HepG2 (cell line): ENCODE measurements around the gene OR2AT4.

Source experiments
- HDAC2 ChIP-seq: sonication (generic); formaldehyde crosslinking; IDR thresholded peaks from 2 replicates; pipeline ENCODE4 v1.4.0; 2020; ENCODE audit warnings: missing genetic modification reagents
- KLF16 ChIP-seq, 2 experiments: sonication (generic) in 1 of 2; formaldehyde crosslinking in 1 of 2; IDR thresholded peaks; 2 replicates each; pipeline versions ENCODE4 v1.6.1 to v1.8.0; 2016 to 2023; ENCODE audit warnings: missing genetic modification reagents in 2 of 2, missing compliant biosample characterization in 1 of 2
- REL ChIP-seq: sonication (generic); formaldehyde crosslinking; conservative IDR thresholded peaks from 2 replicates; pipeline ENCODE4 v1.8.0; 2022; ENCODE audit warnings: mild to moderate bottlenecking, missing genetic modification reagents, moderate library complexity
- ZGPAT ChIP-seq: IDR thresholded peaks from 2 replicates; pipeline ENCODE4 v1.6.1; 2016; ENCODE audit warnings: mild to moderate bottlenecking
- ZNF496 ChIP-seq: sonication (generic); formaldehyde crosslinking; IDR thresholded peaks from 2 replicates; pipeline ENCODE4 v1.8.1; 2023; ENCODE audit warnings: mild to moderate bottlenecking, moderate library complexity, missing genetic modification reagents; ENCODE audit not compliant: insufficient replicate concordance

- TF ChIP-seq ZGPAT (CRISPR knock-in tag) (no peak), REL (CRISPR knock-in tag) (no peak), HDAC2 (CRISPR knock-in tag) (no peak), ZNF496 (CRISPR knock-in tag) (no peak), KLF16 (CRISPR knock-in tag; IDR thresholded peaks at IDR 0.05) (no peak)
Observed at GRCh38 chr11:75047191-75047590, 49.5 kb downstream of the OR2AT4 start.
